Spleen (tissue), 7 donors: ENCODE measurements around the gene KRT79.

Experiments used
- CTCF ChIP-seq, 11 experiments: fragments of 200-600 bp in 7 of 11; fragments of 450-650 bp in 4 of 11; sonication (generic) in 4 of 11; IDR thresholded peaks in 8 of 11; conservative IDR thresholded peaks in 3 of 11; 1 replicate in 7 of 11; 2 replicates in 4 of 11; pipeline versions ENCODE4 v1.4.0 to v1.8.0; 2016 to 2021; ENCODE audit warnings: antibody characterized with exemption in 11 of 11, inconsistent platforms in 4 of 11, mild to moderate bottlenecking in 1 of 11
- POLR2A ChIP-seq, 3 donors: fragments of 450-650 bp; IDR thresholded peaks; one replicate each; pipeline ENCODE4 v1.5.1; 2017; ENCODE audit warnings: antibody characterized with exemption in 3 of 3, mild to moderate bottlenecking in 1 of 3
- POLR2AphosphoS5 ChIP-seq, 3 donors: sonication (generic); formaldehyde crosslinking; IDR thresholded peaks; one replicate each; pipeline ENCODE4 v1.5.1; 2017; ENCODE audit warnings: antibody characterized with exemption in 3 of 3
- donor health status: DM: no; HTN: no; CAD: no; lungs with moderate emphysema.
- donor health status: DM: no; HTN: no; CAD: no.
- donor health status: DM: no; HTN: no; CAD: no.

DNA sequence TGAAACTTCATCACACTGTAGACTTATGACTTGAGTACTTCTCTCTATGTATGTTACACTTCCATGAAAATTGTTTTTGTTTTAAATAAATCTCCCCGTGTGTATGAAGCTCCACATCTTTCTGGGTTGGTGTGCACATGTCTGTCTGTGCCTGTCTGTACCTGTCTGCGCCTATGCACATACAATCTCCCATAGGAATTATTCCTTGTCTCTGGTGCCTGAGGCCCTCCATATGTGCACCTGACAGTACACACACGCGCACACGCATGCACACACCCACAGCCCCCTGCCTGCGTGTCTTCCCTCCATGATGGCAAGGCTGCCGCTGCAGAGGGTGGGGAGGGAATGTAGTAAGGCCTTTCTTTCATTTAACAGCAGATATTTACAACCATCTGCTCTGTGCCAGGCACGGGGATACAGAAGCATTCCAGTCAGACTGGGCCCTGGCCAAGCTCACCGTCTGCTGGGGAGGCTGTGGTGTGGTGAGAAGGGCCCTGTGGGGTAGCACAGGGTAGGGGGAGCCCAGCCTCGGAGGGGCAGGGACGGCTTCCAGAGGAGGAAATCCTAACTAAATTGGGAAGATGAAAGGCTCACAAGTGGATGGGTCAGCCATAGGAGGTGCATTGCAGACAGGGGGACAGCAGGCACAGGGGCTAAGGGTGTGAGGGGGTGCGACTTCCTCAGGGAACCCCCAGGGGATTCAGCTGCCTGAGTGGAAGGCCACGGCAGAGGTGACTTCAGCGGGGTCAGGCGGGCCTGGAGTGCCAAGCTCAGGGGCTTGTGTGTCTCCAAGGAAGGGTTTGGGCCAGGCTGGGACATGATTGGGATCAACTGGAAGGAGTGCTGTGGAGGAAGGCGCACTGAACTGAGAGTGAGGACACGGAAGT, 44.6 kb upstream of the KRT79 start:
- TF ChIP-seq CTCF (IDR thresholded peaks at IDR 0.05 in 8 of 11, conservative IDR thresholded peaks at IDR 0.05 in 3 of 11), result no peak
- TF ChIP-seq POLR2A (IDR thresholded peaks at IDR 0.05), result no peak
- TF ChIP-seq POLR2AphosphoS5 (IDR thresholded peaks at IDR 0.05), result no peak
